HEK293 (cell line): Measurements from ENCODE around the gene AK5.

Source experiments
- CTCF ChIA-PET: fragments of 350-600 bp; formaldehyde crosslinking; extraction: SDS; loops from one replicate; lab custom pipeline; 2021; ENCODE audit warnings: antibody characterized with exemption; lab: Yijun Ruan, JAX
- POLR2A ChIA-PET: fragments of 300-600 bp; formaldehyde crosslinking; extraction: SDS; loops from one replicate; lab custom pipeline; 2020; ENCODE audit warnings: antibody characterized with exemption, inconsistent platforms; lab: Yijun Ruan, JAX
- H3K27ac ChIP-seq: fragments of 200-500 bp; sonication (Bioruptor generic); 2 replicates; pipeline ENCODE4 v1.5.1; 2014; ENCODE audit warnings: low read depth, low read length, control low read depth, inconsistent platforms; ENCODE audit errors: extremely low read depth
- H3K36me3 ChIP-seq, 2 experiments: fragments of 200-500 bp in 1 of 2; sonication (Bioruptor generic) in 1 of 2; 1 replicate in 1 of 2; 2 replicates in 1 of 2; pipeline ENCODE4 v1.5.1; 2014 to 2017; ENCODE audit warnings: inconsistent platforms in 2 of 2, low read length in 2 of 2; ENCODE audit not compliant: control insufficient read depth in 2 of 2, insufficient read depth in 1 of 2
- H3K4me1 ChIP-seq: fragments of 200-500 bp; sonication (Bioruptor generic); 2 replicates; pipeline ENCODE4 v1.5.1; 2014; ENCODE audit warnings: mild to moderate bottlenecking, low read length, inconsistent platforms; ENCODE audit not compliant: control insufficient read depth, insufficient read depth
- H3K4me3 ChIP-seq: 2 replicates; pipeline ENCODE4 v1.5.1; 2011; ENCODE audit warnings: low read depth, mild to moderate bottlenecking, control low read depth, low read length, moderate library complexity
- H3K9me3 ChIP-seq: fragments of 200-500 bp; sonication (Bioruptor generic); 2 replicates; pipeline ENCODE4 v1.5.1; 2014; ENCODE audit warnings: low read depth, low read length, inconsistent platforms; ENCODE audit not compliant: control insufficient read depth, insufficient read depth
- BCL11A ChIP-seq: fragments of 450-650 bp; formaldehyde crosslinking; IDR thresholded peaks from 2 replicates; pipeline ENCODE4 v1.5.1; 2016; ENCODE audit warnings: low read depth, missing biosample characterization, missing genetic modification characterization
- BCL11B ChIP-seq: fragments of 450-650 bp; formaldehyde crosslinking; IDR thresholded peaks from 2 replicates; pipeline ENCODE4 v1.5.1; 2016; ENCODE audit warnings: low read depth, missing biosample characterization, missing genetic modification characterization
- HOXA7 ChIP-seq: sonication (generic); formaldehyde crosslinking; IDR thresholded peaks from 2 replicates; pipeline ENCODE4 v1.8.1; 2022; ENCODE audit warnings: missing genetic modification reagents, borderline replicate concordance
- INSM2 ChIP-seq: fragments of 450-650 bp; formaldehyde crosslinking; IDR thresholded peaks from 2 replicates; pipeline ENCODE4 v1.5.1; 2016; ENCODE audit warnings: missing biosample characterization, missing genetic modification characterization
- KLF10 ChIP-seq: fragments of 450-650 bp; IDR thresholded peaks from 2 replicates; pipeline ENCODE4 v1.5.1; 2018; ENCODE audit warnings: missing biosample characterization, mild to moderate bottlenecking, missing genetic modification characterization
- OSR2 ChIP-seq: fragments of 450-650 bp; formaldehyde crosslinking; IDR thresholded peaks from 2 replicates; pipeline ENCODE4 v1.5.1; 2016; ENCODE audit warnings: missing biosample characterization, missing genetic modification characterization
- SP7 ChIP-seq: fragments of 450-650 bp; formaldehyde crosslinking; IDR thresholded peaks from 2 replicates; pipeline ENCODE4 v1.5.1; 2016; ENCODE audit warnings: missing biosample characterization, missing genetic modification characterization
- ZBTB21 ChIP-seq: fragments of 450-650 bp; formaldehyde crosslinking; IDR thresholded peaks from 2 replicates; pipeline ENCODE4 v1.5.1; 2017; ENCODE audit warnings: missing biosample characterization, missing genetic modification characterization
- ZBTB44 ChIP-seq: fragments of 450-650 bp; IDR thresholded peaks from 2 replicates; pipeline ENCODE4 v1.5.1; 2018; ENCODE audit warnings: missing biosample characterization, mild to moderate bottlenecking, missing genetic modification characterization
- ZBTB48 ChIP-seq: fragments of 450-650 bp; formaldehyde crosslinking; IDR thresholded peaks from 2 replicates; pipeline ENCODE4 v1.5.1; 2016; ENCODE audit warnings: missing biosample characterization, missing genetic modification characterization
- ZFP37 ChIP-seq: fragments of 450-650 bp; formaldehyde crosslinking; IDR thresholded peaks from 2 replicates; pipeline ENCODE4 v1.5.1; 2016; ENCODE audit warnings: missing biosample characterization, missing genetic modification characterization
- ZIC2 ChIP-seq: fragments of 450-650 bp; formaldehyde crosslinking; IDR thresholded peaks from 2 replicates; pipeline ENCODE4 v1.5.1; 2016; ENCODE audit warnings: missing biosample characterization, missing genetic modification characterization
- ZNF140 ChIP-seq: fragments of 450-650 bp; formaldehyde crosslinking; IDR thresholded peaks from 2 replicates; pipeline ENCODE4 v1.5.1; 2016; ENCODE audit warnings: missing biosample characterization, missing genetic modification characterization
- ZNF202 ChIP-seq: fragments of 450-650 bp; formaldehyde crosslinking; IDR thresholded peaks from 2 replicates; pipeline ENCODE4 v1.5.1; 2016; ENCODE audit warnings: missing biosample characterization, missing genetic modification characterization, borderline replicate concordance
- ZNF24 ChIP-seq: fragments of 450-650 bp; formaldehyde crosslinking; IDR thresholded peaks from 2 replicates; pipeline ENCODE4 v1.5.1; 2016; ENCODE audit warnings: missing biosample characterization, missing genetic modification characterization
- ZNF266 ChIP-seq: fragments of 450-650 bp; formaldehyde crosslinking; IDR thresholded peaks from 2 replicates; pipeline ENCODE4 v1.5.1; 2016; ENCODE audit warnings: missing biosample characterization, missing genetic modification characterization, low read depth
- ZNF335 ChIP-seq: fragments of 450-650 bp; formaldehyde crosslinking; conservative IDR thresholded peaks from 2 replicates; pipeline ENCODE4 v1.5.1; 2016; ENCODE audit warnings: missing biosample characterization, missing genetic modification characterization
- ZNF341 ChIP-seq: fragments of 450-650 bp; formaldehyde crosslinking; IDR thresholded peaks from 2 replicates; pipeline ENCODE4; 2016; ENCODE audit warnings: low read depth, missing biosample characterization, missing genetic modification characterization
- ZNF350 ChIP-seq: fragments of 450-650 bp; formaldehyde crosslinking; IDR thresholded peaks from 2 replicates; pipeline ENCODE4 v1.5.0; 2017; ENCODE audit warnings: missing biosample characterization, mild to moderate bottlenecking, missing genetic modification characterization
- ZNF366 ChIP-seq: fragments of 450-650 bp; formaldehyde crosslinking; conservative IDR thresholded peaks from 2 replicates; pipeline ENCODE4 v1.5.1; 2016; ENCODE audit warnings: missing biosample characterization, missing genetic modification characterization
- ZNF530 ChIP-seq: fragments of 450-650 bp; formaldehyde crosslinking; IDR thresholded peaks from 2 replicates; pipeline ENCODE4 v1.5.1; 2016; ENCODE audit warnings: low read depth, missing biosample characterization, missing genetic modification characterization
- ZNF571 ChIP-seq: fragments of 450-650 bp; formaldehyde crosslinking; IDR thresholded peaks from 2 replicates; pipeline ENCODE4 v1.5.0; 2017; ENCODE audit warnings: missing biosample characterization, missing genetic modification characterization
- ZNF623 ChIP-seq: fragments of 450-650 bp; formaldehyde crosslinking; IDR thresholded peaks from 2 replicates; pipeline ENCODE4 v1.5.1; 2016; ENCODE audit warnings: missing biosample characterization, missing genetic modification characterization
- ZNF837 ChIP-seq: fragments of 450-650 bp; formaldehyde crosslinking; IDR thresholded peaks from 2 replicates; pipeline ENCODE4 v1.5.1; 2016; ENCODE audit warnings: missing biosample characterization, missing genetic modification characterization
- ZSCAN23 ChIP-seq: fragments of 450-650 bp; formaldehyde crosslinking; IDR thresholded peaks from 2 replicates; pipeline ENCODE4 v1.5.1; 2016; ENCODE audit warnings: missing biosample characterization, missing genetic modification characterization
- TF ChIP-seq, protein P1 (sequence below): fragments of 450-650 bp; formaldehyde crosslinking; IDR thresholded peaks from 2 replicates; pipeline ENCODE4 v1.5.1; 2017; ENCODE audit warnings: missing biosample characterization, missing genetic modification characterization

Gene AK5

GRCh38 chr1:77412069-77412819, 130.4 kb downstream of the AK5 start (continued):
- TF ChIP-seq, protein P1, sequence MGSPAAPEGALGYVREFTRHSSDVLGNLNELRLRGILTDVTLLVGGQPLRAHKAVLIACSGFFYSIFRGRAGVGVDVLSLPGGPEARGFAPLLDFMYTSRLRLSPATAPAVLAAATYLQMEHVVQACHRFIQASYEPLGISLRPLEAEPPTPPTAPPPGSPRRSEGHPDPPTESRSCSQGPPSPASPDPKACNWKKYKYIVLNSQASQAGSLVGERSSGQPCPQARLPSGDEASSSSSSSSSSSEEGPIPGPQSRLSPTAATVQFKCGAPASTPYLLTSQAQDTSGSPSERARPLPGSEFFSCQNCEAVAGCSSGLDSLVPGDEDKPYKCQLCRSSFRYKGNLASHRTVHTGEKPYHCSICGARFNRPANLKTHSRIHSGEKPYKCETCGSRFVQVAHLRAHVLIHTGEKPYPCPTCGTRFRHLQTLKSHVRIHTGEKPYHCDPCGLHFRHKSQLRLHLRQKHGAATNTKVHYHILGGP (tag by site-specific recombination) = peak; percentile 68; the same call in 1 of the 2 replicates
- TF ChIP-seq ZFP37 (tag by site-specific recombination) (no peak), ZNF623 (tag by site-specific recombination) (no peak), ZBTB21 (tag by site-specific recombination) (no peak), BCL11B (no peak), OSR2 (no peak), HOXA7 (no peak), ZNF335 (tag by site-specific recombination) (peak; percentile 23; the same call in 1 of the 2 replicates), ZNF530 (tag by site-specific recombination) (no peak), ZIC2 (peak; percentile 27), ZNF341 (no peak), ZNF350 (tag by site-specific recombination) (no peak), ZBTB48 (tag by site-specific recombination) (no peak), ZNF837 (tag by site-specific recombination) (no peak), BCL11A (no peak), ZNF24 (tag by site-specific recombination) (no peak), ZNF202 (no peak), ZNF140 (no peak), ZSCAN23 (tag by site-specific recombination) (no peak), INSM2 (no peak), ZNF366 (tag by site-specific recombination) (no peak), ZBTB44 (tag by site-specific recombination) (no peak)

DNA sequence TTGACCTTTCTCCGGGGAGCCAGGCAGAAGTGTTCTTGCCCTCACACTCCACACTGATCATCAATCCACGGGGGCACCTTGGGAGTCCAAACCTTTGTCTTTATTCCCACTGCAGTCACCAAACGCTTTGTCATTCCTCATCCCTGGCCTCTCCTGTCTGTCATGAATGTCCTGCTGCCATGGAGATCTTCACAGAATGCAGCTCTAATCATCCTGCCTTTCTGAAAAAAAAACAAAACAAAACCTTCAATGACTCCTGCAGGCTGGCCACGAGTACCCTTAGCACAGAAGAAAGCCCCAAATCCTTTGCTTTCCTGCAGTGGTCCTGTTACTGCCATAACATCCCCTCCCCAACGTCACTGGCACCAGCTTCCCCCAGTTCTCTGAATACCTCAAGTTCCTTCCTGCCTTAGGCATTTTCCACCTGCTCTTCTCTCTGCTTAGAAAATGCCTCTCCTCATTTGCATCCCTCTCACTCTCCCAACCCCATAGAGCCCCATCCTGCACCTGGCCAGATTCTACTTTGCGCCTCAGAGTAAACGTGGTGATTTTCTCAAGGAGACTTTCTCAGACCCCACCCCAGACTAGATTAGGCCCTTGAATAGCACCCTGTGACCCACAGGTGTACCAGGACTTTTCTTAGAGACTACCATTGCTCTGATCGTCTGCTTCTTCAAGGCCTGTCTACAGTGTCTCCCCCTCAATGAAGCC, 131.2 kb downstream of the AK5 start:
- H3K4me3 ChIP-seq = no peak overlapping the region
- H3K27ac ChIP-seq = no peak overlapping the region
- H3K36me3 ChIP-seq = no peaks in the 10 kb centered on the region
- H3K4me1 ChIP-seq = no peaks in the 10 kb centered on the region
- POLR2A ChIA-PET = no interaction called here
- CTCF ChIA-PET = interaction anchor here (0.6 to 0.7 kb wide), 3 partner anchors 25 to 477 kb away, joined by 3 read pairs; no protein-coding TSS in a partner anchor
- TF ChIP-seq ZNF366 (tag by site-specific recombination) = no peak
- TF ChIP-seq ZNF266 (tag by site-specific recombination) = no peak
- TF ChIP-seq ZNF571 (tag by site-specific recombination) = no peak
- no peak for TF ChIP-seq SP7
- no peak for TF ChIP-seq KLF10 (tag by site-specific recombination)
- TF ChIP-seq, all 188 proteins: peak for 0
- no peaks in the 10 kb centered on the region for H3K9me3 ChIP-seq
